GM18907 (cell line): ENCODE results near the gene FBLN1.
"Not testable (repeated sequence)": the region's sequence is repeated elsewhere in the genome, so short reads cannot be mapped to it uniquely, and the experiment has no call there.

Source experiments
- ATAC-seq: cut with Tn5 transposase; IDR thresholded peaks from one replicate; pipeline ENCODE4 v1.9.1; 2021; ENCODE audit warnings: mild to moderate bottlenecking, moderate library complexity; ENCODE audit not compliant: unreplicated experiment

The FBLN1 gene

GRCh38 chr22:45581549-45582080 lies 78.9 kb downstream of the FBLN1 start:
- ATAC-seq: no peak

- ATAC-seq: no peak
Observed at GRCh38 chr22:45582236-45582954, 79.7 kb downstream of the FBLN1 start.

- no peak for ATAC-seq
Observed at GRCh38 chr22:45582955-45583320, 80.3 kb downstream of the FBLN1 start.

- no peak for ATAC-seq
Observed at GRCh38 chr22:45583504-45583903, 80.8 kb downstream of the FBLN1 start.

GRCh38 chr22:45584121-45584570 lies 81.5 kb downstream of the FBLN1 start:
- no peak for ATAC-seq

GRCh38 chr22:45584621-45585436 lies 82.1 kb downstream of the FBLN1 start:
- ATAC-seq: no peak

GRCh38 chr22:45585437-45585755 lies 82.7 kb downstream of the FBLN1 start:
- ATAC-seq: no peak

GRCh38 chr22:45585946-45586540 lies 83.4 kb downstream of the FBLN1 start:
- ATAC-seq: no peak

GRCh38 chr22:45586651-45587405 lies 84.1 kb downstream of the FBLN1 start:
- no peak for ATAC-seq

GRCh38 chr22:45587638-45588505 lies 85.2 kb downstream of the FBLN1 start:
- ATAC-seq: no peak

- no peak for ATAC-seq
Observed at GRCh38 chr22:45589556-45589955, 86.9 kb downstream of the FBLN1 start.

- ATAC-seq: no peak
Observed at GRCh38 chr22:45590262-45590661, 87.6 kb downstream of the FBLN1 start.

GRCh38 chr22:45591633-45592213 lies 89.0 kb downstream of the FBLN1 start:
- ATAC-seq: not testable (repeated sequence)

GRCh38 chr22:45594123-45594941 lies 91.6 kb downstream of the FBLN1 start:
- no peak for ATAC-seq

GRCh38 chr22:45597460-45598192 lies 94.9 kb downstream of the FBLN1 start:
- no peak for ATAC-seq

- no peak for ATAC-seq
Observed at GRCh38 chr22:45598596-45599217, 96.0 kb downstream of the FBLN1 start.

- no peak for ATAC-seq
Observed at GRCh38 chr22:45599836-45600577, 97.3 kb downstream of the FBLN1 start.
